Mucosa of descending colon (tissue), 3 donors: Measurements from ENCODE around the gene HNRNPLL. TPM values are rescaled to one million over a fixed set of nuclear protein-coding genes. Genes with fewer than 3 reads are reported as not detected.

Experiments
- ATAC-seq: fragments of 200-7000 bp; cut with Tn5 transposase; one replicate; pipeline ENCODE4 v1.9.1; 2020; ENCODE audit warnings: mild to moderate bottlenecking, moderate library complexity
- DNase-seq, 3 donors: peaks; one replicate each; pipeline ENCODE4 v3.0.0-alpha.2; 2020
- H3K36me3 ChIP-seq: fragments of 200-600 bp; one replicate; pipeline ENCODE4 v1.8.0; 2021; ENCODE audit warnings: low read depth, mild to moderate bottlenecking
- H3K4me1 ChIP-seq: fragments of 200-600 bp; one replicate; pipeline ENCODE4 v1.8.0; 2021; ENCODE audit warnings: low read depth, mild to moderate bottlenecking
- H3K4me3 ChIP-seq: fragments of 200-600 bp; one replicate; pipeline ENCODE4 v1.8.0; 2021; ENCODE audit warnings: mild to moderate bottlenecking
- H3K9me3 ChIP-seq: fragments of 200-600 bp; one replicate; pipeline ENCODE4 v1.8.0; 2021; ENCODE audit warnings: mild to moderate bottlenecking
- CTCF ChIP-seq: fragments of 200-600 bp; IDR thresholded peaks from one replicate; pipeline ENCODE4 v1.8.0; 2022; ENCODE audit warnings: antibody characterized with exemption, mild to moderate bottlenecking
- intact Hi-C, 2 donors: fragments of 100-400 bp; cut with DNase I in 1 of 2; cut with micrococcal nuclease in 1 of 2; formaldehyde crosslinking; loops; one replicate each; pipeline versions ENCODE4 v1.11.0 to v1.11.1; 2022; cut with DNase I, micrococcal nuclease
- total RNA-seq, 3 donors: library from RNA; stranded (reverse); fragmentation: NEBNext Ultra II Directional in 2 of 3; extraction: Animal tissue kit (Norgen Biotek cat#: 25700) in 2 of 3; gene quantifications; one replicate each; pipeline versions ENCODE4 v1.2.1 to v1.2.4, GENCODE V29; 2021 to 2023
- donor health status: DM: no; HTN: no; CAD: no; lungs with moderate emphysema.
- donor health status: DM: no; HTN: no; CAD: no.
- donor health status: DM: no; HTN: yes; CAD: no.

HNRNPLL gene
- total RNA-seq, 3 donors from 2014 or later: 45.5 to 68.2 (median 49.6) TPM

GRCh38 chr2:38632980-38633379, 30.3 kb upstream of the HNRNPLL start:
- H3K36me3 ChIP-seq: no peaks in the 10 kb centered on the region
- no peaks in the 10 kb centered on the region for H3K4me1 ChIP-seq
- intact Hi-C loops: no loop called here
- DNase-seq: no peak
- no peak overlapping the region for H3K4me3 ChIP-seq
- TF ChIP-seq CTCF: no peak
- no peak for ATAC-seq
- no peaks in the 10 kb centered on the region for H3K9me3 ChIP-seq

GRCh38 chr2:38631976-38632375, 29.2 kb upstream of the HNRNPLL start:
- intact Hi-C loops: no loop called here
- DNase-seq: no peak
- TF ChIP-seq CTCF: no peak
- Histone ChIP-seq H3K4me3 (no peak overlapping the region), H3K9me3 (no peaks in the 10 kb centered on the region), H3K4me1 (no peaks in the 10 kb centered on the region), H3K36me3 (no peaks in the 10 kb centered on the region)
- no peak for ATAC-seq

GRCh38 chr2:38629684-38630083, 27.0 kb upstream of the HNRNPLL start:
- H3K36me3 ChIP-seq: no peaks in the 10 kb centered on the region
- no peak overlapping the region for H3K4me3 ChIP-seq
- ATAC-seq (no peak), DNase-seq (no peak)
- TF ChIP-seq CTCF: no peak
- H3K9me3 ChIP-seq: no peaks in the 10 kb centered on the region
- intact Hi-C loops: no loop called here
- no peaks in the 10 kb centered on the region for H3K4me1 ChIP-seq

GRCh38 chr2:38627391-38627790, 24.7 kb upstream of the HNRNPLL start:
- no peak for ATAC-seq

GRCh38 chr2:38626326-38627035, 23.8 kb upstream of the HNRNPLL start:
- no peak for TF ChIP-seq CTCF
- Histone ChIP-seq H3K9me3 (no peaks in the 10 kb centered on the region), H3K4me3 (no peak overlapping the region), H3K36me3 (no peaks in the 10 kb centered on the region), H3K4me1 (no peaks in the 10 kb centered on the region)
- peak in 1 of 3 donors; percentile 30 for DNase-seq
- ATAC-seq: peak; percentile 51
- intact Hi-C loops: no loop called here

More at GRCh38 chr2:38627391-38627790, 24.7 kb upstream of the HNRNPLL start:
- Histone ChIP-seq H3K4me3 (no peak overlapping the region), H3K4me1 (no peaks in the 10 kb centered on the region), H3K9me3 (no peaks in the 10 kb centered on the region), H3K36me3 (no peaks in the 10 kb centered on the region)
- intact Hi-C loops: no loop called here
- TF ChIP-seq CTCF: no peak
- DNase-seq: no peak

- Histone ChIP-seq H3K9me3 (no peaks in the 10 kb centered on the region), H3K36me3 (no peaks in the 10 kb centered on the region), H3K4me3 (no peak overlapping the region), H3K4me1 (no peaks in the 10 kb centered on the region)
- DNase-seq: peak in 1 of 3 donors; percentile 15
- ATAC-seq: peak; percentile 22
- no peak for TF ChIP-seq CTCF
- intact Hi-C loops: no loop called here
These were observed 19.5 kb upstream of the HNRNPLL start for GRCh38 chr2:38622210-38622609.
